BLaER1 treated with 17β-estradiol and CSF1 and Interleukin-3, amounts not matched to agents 10 nM and 100 nM (cell line): Measurements from ENCODE around the gene PTPRN2.

Source experiments
- H3K27ac ChIP-seq, 11 experiments: shearing (Covaris generic); formaldehyde crosslinking; 2 replicates each; pipeline ENCODE4 v1.8.1; 2022
- H3K27me3 ChIP-seq, 11 experiments: shearing (Covaris generic); formaldehyde crosslinking; 2 replicates each; pipeline ENCODE4 v1.8.1; 2022
- H3K36me3 ChIP-seq, 11 experiments: shearing (Covaris generic); formaldehyde crosslinking; 2 replicates each; pipeline ENCODE4 v1.8.1; 2022
- H3K4me1 ChIP-seq, 10 experiments: shearing (Covaris generic); formaldehyde crosslinking; 2 replicates each; pipeline ENCODE4 v1.8.1; 2022
- H3K4me2 ChIP-seq, 11 experiments: shearing (Covaris generic); formaldehyde crosslinking; 2 replicates each; pipeline ENCODE4 v1.8.1; 2022
- H3K4me3 ChIP-seq, 10 experiments: shearing (Covaris generic); formaldehyde crosslinking; 2 replicates each; pipeline ENCODE4 v1.8.1; 2022
- H3K9ac ChIP-seq, 11 experiments: shearing (Covaris generic); formaldehyde crosslinking; 2 replicates each; pipeline ENCODE4 v1.8.1; 2022
- H3K9me3 ChIP-seq, 11 experiments: shearing (Covaris generic); formaldehyde crosslinking; replicated peaks in 1 of 11; 2 replicates each; pipeline ENCODE4 v1.8.1; 2022
- H4K20me1 ChIP-seq, 11 experiments: shearing (Covaris generic); formaldehyde crosslinking; 2 replicates each; pipeline ENCODE4 v1.8.1; 2022
- Cebpa-rat ChIP-seq, 11 experiments: shearing (Covaris generic); IDR thresholded peaks; 2 replicates each; pipeline ENCODE4 v1.8.1; 2022

Gene PTPRN2

GRCh38 chr7:157574914-157575586, 1012.6 kb downstream of the PTPRN2 start:
- Histone ChIP-seq H3K9ac (no peak overlapping the region), H3K4me1 (peaks cover 7 to 23% (median 19%) of the 10 kb centered on the region in 10 experiments; a peak in 19 of 20 replicates), H3K36me3 (no peaks in the 10 kb centered on the region), H3K27ac (no peak overlapping the region), H3K9me3 (peaks cover 0 to 8% (median 0%) of the 10 kb centered on the region in 11 experiments; a peak in 5 of 22 replicates), H3K4me3 (no peak overlapping the region), H3K4me2 (no peak overlapping the region), H3K27me3 (peaks cover 0 to 9% (median 0%) of the 10 kb centered on the region in 11 experiments; a peak in 8 of 22 replicates), H4K20me1 (no peaks in the 10 kb centered on the region)
- TF ChIP-seq Cebpa-rat (IDR thresholded peaks at IDR 0.05): no peak

- H3K4me1 ChIP-seq: peaks cover 15 to 31% (median 27%) of the 10 kb centered on the region in 10 experiments
- H3K27ac ChIP-seq: no peak overlapping the region
- no peak overlapping the region for H3K4me3 ChIP-seq
- no peaks in the 10 kb centered on the region for H3K36me3 ChIP-seq
- TF ChIP-seq Cebpa-rat (IDR thresholded peaks at IDR 0.05): no peak
- H3K9ac ChIP-seq: no peak overlapping the region
- no peaks in the 10 kb centered on the region for H4K20me1 ChIP-seq
- peaks cover 0 to 8% (median 0%) of the 10 kb centered on the region in 11 experiments; a peak in 5 of 22 replicates for H3K9me3 ChIP-seq
- peak overlapping the region in 2 of 11 experiments; percentile 11 to 22; a peak in 2 of 22 replicates for H3K4me2 ChIP-seq
- H3K27me3 ChIP-seq: peaks cover 0 to 9% (median 0%) of the 10 kb centered on the region in 11 experiments; a peak in 9 of 22 replicates
Observed at GRCh38 chr7:157574120-157574825, 1013.4 kb downstream of the PTPRN2 start.

- peak overlapping the region in 1 of 11 experiments; percentile 11; a peak in 1 of 22 replicates for H3K4me2 ChIP-seq
- peaks cover 0 to 8% (median 0%) of the 10 kb centered on the region in 11 experiments; a peak in 5 of 22 replicates for H3K9me3 ChIP-seq
- H3K4me3 ChIP-seq: no peak overlapping the region
- 0 out of 22 replicates have a peak, but pooled peaks cover 0 to 3% (median 0%) of the 10 kb centered on the region in 11 experiments for H4K20me1 ChIP-seq
- H3K9ac ChIP-seq: no peak overlapping the region
- TF ChIP-seq Cebpa-rat (IDR thresholded peaks at IDR 0.05): no peak
- H3K4me1 ChIP-seq: peaks cover 25 to 41% (median 37%) of the 10 kb centered on the region in 10 experiments
- H3K27me3 ChIP-seq: peaks cover 0 to 16% (median 3%) of the 10 kb centered on the region in 11 experiments; a peak in 9 of 22 replicates
- H3K27ac ChIP-seq: no peak overlapping the region
- no peaks in the 10 kb centered on the region for H3K36me3 ChIP-seq
Observed at GRCh38 chr7:157573244-157573643, 1014.4 kb downstream of the PTPRN2 start.

GRCh38 chr7:157572622-157573021, 1015.0 kb downstream of the PTPRN2 start:
- H3K4me1 ChIP-seq: peaks cover 31 to 47% (median 42%) of the 10 kb centered on the region in 10 experiments
- H3K9me3 ChIP-seq: peaks cover 0 to 8% (median 0%) of the 10 kb centered on the region in 11 experiments; a peak in 5 of 22 replicates
- H3K9ac ChIP-seq: no peak overlapping the region
- no peaks in the 10 kb centered on the region for H3K36me3 ChIP-seq
- H3K27me3 ChIP-seq: peaks cover 0 to 22% (median 4%) of the 10 kb centered on the region in 11 experiments; a peak in 9 of 22 replicates
- H4K20me1 ChIP-seq: 0 out of 22 replicates have a peak, but pooled peaks cover 0 to 6% (median 0%) of the 10 kb centered on the region in 11 experiments
- TF ChIP-seq Cebpa-rat (IDR thresholded peaks at IDR 0.05): no peak
- H3K4me3 ChIP-seq: no peak overlapping the region
- H3K27ac ChIP-seq: no peak overlapping the region
- H3K4me2 ChIP-seq: no peak overlapping the region

- Histone ChIP-seq H3K36me3 (no peaks in the 10 kb centered on the region), H3K27ac (no peak overlapping the region)
- no peak for TF ChIP-seq Cebpa-rat (IDR thresholded peaks at IDR 0.05)
Observed at GRCh38 chr7:157570531-157571200, 1017.0 kb downstream of the PTPRN2 start.

GRCh38 chr7:157569967-157570366, 1017.7 kb downstream of the PTPRN2 start:
- H3K9ac ChIP-seq: peak overlapping the region in 1 of 11 experiments; percentile 53; a peak in 1 of 22 replicates
- H3K4me1 ChIP-seq: peaks cover 29 to 40% (median 34%) of the 10 kb centered on the region in 10 experiments
- peaks cover 0 to 17% (median 0%) of the 10 kb centered on the region in 11 experiments; a peak in 3 of 22 replicates for H3K27me3 ChIP-seq
- peaks cover 0 to 12% (median 1%) of the 10 kb centered on the region in 11 experiments; a peak in 8 of 22 replicates for H3K9me3 ChIP-seq
- no peaks in the 10 kb centered on the region for H3K36me3 ChIP-seq
- no peak for TF ChIP-seq Cebpa-rat (IDR thresholded peaks at IDR 0.05)
- 0 out of 22 replicates have a peak, but pooled peaks cover 0 to 6% (median 0%) of the 10 kb centered on the region in 11 experiments for H4K20me1 ChIP-seq
- H3K4me2 ChIP-seq: peak overlapping the region; percentile 82 to 99 (median 95)
- no peak overlapping the region; a peak in 1 of 20 replicates for H3K4me3 ChIP-seq
- no peak overlapping the region for H3K27ac ChIP-seq

More at GRCh38 chr7:157570531-157571200, 1017.0 kb downstream of the PTPRN2 start:
- peak overlapping the region in 10 of 11 experiments; percentile 82 to 99 (median 94); a peak in 19 of 22 replicates for H3K4me2 ChIP-seq
- 0 out of 22 replicates have a peak, but pooled peaks cover 0 to 6% (median 0%) of the 10 kb centered on the region in 11 experiments for H4K20me1 ChIP-seq
- peaks cover 0 to 8% (median 0%) of the 10 kb centered on the region in 11 experiments; a peak in 5 of 22 replicates for H3K9me3 ChIP-seq
- peaks cover 29 to 38% (median 33%) of the 10 kb centered on the region in 10 experiments for H3K4me1 ChIP-seq
- no peak overlapping the region for H3K9ac ChIP-seq
- no peak overlapping the region for H3K4me3 ChIP-seq
- H3K27me3 ChIP-seq: peaks cover 0 to 17% (median 0%) of the 10 kb centered on the region in 11 experiments; a peak in 3 of 22 replicates

GRCh38 chr7:157568770-157569584, 1018.6 kb downstream of the PTPRN2 start:
- Histone ChIP-seq H3K27ac (peak overlapping the region in 7 of 11 experiments; percentile 17 to 54 (median 40); a peak in 11 of 22 replicates), H3K27me3 (peaks cover 0 to 17% (median 0%) of the 10 kb centered on the region in 11 experiments; a peak in 3 of 22 replicates), H4K20me1 (0 out of 22 replicates have a peak, but pooled peaks cover 0 to 6% (median 0%) of the 10 kb centered on the region in 11 experiments), H3K36me3 (no peaks in the 10 kb centered on the region), H3K4me2 (peak overlapping the region; percentile 82 to 99 (median 95)), H3K4me3 (peak overlapping the region; percentile 31 to 65 (median 49)), H3K9ac (peak overlapping the region in 10 of 11 experiments; percentile 2 to 58 (median 43); a peak in 17 of 22 replicates), H3K4me1 (peaks cover 29 to 44% (median 35%) of the 10 kb centered on the region in 10 experiments), H3K9me3 (peaks cover 0 to 14% (median 8%) of the 10 kb centered on the region in 11 experiments; a peak in 14 of 22 replicates)
- TF ChIP-seq Cebpa-rat (IDR thresholded peaks at IDR 0.05): no peak
